ENCODE results near the gene FAF1.

- TF ChIP-seq, protein P1, sequence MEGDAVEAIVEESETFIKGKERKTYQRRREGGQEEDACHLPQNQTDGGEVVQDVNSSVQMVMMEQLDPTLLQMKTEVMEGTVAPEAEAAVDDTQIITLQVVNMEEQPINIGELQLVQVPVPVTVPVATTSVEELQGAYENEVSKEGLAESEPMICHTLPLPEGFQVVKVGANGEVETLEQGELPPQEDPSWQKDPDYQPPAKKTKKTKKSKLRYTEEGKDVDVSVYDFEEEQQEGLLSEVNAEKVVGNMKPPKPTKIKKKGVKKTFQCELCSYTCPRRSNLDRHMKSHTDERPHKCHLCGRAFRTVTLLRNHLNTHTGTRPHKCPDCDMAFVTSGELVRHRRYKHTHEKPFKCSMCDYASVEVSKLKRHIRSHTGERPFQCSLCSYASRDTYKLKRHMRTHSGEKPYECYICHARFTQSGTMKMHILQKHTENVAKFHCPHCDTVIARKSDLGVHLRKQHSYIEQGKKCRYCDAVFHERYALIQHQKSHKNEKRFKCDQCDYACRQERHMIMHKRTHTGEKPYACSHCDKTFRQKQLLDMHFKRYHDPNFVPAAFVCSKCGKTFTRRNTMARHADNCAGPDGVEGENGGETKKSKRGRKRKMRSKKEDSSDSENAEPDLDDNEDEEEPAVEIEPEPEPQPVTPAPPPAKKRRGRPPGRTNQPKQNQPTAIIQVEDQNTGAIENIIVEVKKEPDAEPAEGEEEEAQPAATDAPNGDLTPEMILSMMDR (IDR thresholded peaks at IDR 0.05; ENCODE audit: low read depth, low read length): no peak
- TF ChIP-seq POLR2A (IDR thresholded peaks at IDR 0.05; ENCODE audit: extremely low read depth, insufficient read length): no peak
Measured at GRCh38 chr1:50441183-50441582, 518.9 kb downstream of the FAF1 start.
